ENCODE results near the gene TTLL9. TPM values are rescaled to one million over a fixed set of nuclear protein-coding genes. Genes with fewer than 3 reads are reported as not detected.

The TTLL9 gene
- total RNA-seq, 1 experiment from 2014 or later, result 2.1 TPM

DNA sequence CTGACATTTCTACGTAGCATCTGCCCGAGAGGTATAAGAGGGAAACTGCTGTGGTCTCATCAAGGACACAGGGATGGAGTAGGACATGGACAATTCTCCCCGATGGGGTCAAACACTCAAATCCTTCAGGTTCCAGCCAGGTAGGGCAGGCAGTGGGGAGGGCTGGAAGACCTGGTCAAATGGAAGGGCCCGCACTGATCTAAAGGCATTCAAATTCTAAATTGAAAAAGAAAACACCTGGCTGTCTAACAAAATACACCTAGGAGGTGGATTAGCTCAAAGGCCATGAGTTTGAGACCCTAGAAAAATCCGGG, 8.3 kb upstream of the TTLL9 start:
- intact Hi-C loops (cut with micrococcal nuclease; ENCODE audit: unreplicated experiment), result no loop called here
- CTCF ChIA-PET, result no interaction called here
- Histone ChIP-seq H3K4me3 (ENCODE audit: low read depth in 2 of 2, low read length in 2 of 2) (peak overlapping the region; percentile 49 to 71), H3K4me1 (ENCODE audit: control insufficient read depth, insufficient read depth, low read length) (peaks cover 18% of the 10 kb centered on the region), H3K27ac (ENCODE audit: low read length) (peak overlapping the region; percentile 55), H3K27me3 (ENCODE audit: control insufficient read depth, insufficient read depth, low read length) (no peaks in the 10 kb centered on the region), H3K9me3 (ENCODE audit: control insufficient read depth, insufficient read depth, low read depth, low read length) (no peaks in the 10 kb centered on the region), H3K36me3 (ENCODE audit: control insufficient read depth, insufficient read depth, low read length) (no peaks in the 10 kb centered on the region)
- BruUV-seq (replicated peaks), result no TSS peak
- DNase-seq (ENCODE audit: low read depth, low spot score) (no peak), ATAC-seq (no peak)
- TF ChIP-seq, protein P1, sequence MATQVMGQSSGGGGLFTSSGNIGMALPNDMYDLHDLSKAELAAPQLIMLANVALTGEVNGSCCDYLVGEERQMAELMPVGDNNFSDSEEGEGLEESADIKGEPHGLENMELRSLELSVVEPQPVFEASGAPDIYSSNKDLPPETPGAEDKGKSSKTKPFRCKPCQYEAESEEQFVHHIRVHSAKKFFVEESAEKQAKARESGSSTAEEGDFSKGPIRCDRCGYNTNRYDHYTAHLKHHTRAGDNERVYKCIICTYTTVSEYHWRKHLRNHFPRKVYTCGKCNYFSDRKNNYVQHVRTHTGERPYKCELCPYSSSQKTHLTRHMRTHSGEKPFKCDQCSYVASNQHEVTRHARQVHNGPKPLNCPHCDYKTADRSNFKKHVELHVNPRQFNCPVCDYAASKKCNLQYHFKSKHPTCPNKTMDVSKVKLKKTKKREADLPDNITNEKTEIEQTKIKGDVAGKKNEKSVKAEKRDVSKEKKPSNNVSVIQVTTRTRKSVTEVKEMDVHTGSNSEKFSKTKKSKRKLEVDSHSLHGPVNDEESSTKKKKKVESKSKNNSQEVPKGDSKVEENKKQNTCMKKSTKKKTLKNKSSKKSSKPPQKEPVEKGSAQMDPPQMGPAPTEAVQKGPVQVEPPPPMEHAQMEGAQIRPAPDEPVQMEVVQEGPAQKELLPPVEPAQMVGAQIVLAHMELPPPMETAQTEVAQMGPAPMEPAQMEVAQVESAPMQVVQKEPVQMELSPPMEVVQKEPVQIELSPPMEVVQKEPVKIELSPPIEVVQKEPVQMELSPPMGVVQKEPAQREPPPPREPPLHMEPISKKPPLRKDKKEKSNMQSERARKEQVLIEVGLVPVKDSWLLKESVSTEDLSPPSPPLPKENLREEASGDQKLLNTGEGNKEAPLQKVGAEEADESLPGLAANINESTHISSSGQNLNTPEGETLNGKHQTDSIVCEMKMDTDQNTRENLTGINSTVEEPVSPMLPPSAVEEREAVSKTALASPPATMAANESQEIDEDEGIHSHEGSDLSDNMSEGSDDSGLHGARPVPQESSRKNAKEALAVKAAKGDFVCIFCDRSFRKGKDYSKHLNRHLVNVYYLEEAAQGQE (IDR thresholded peaks at IDR 0.05; ENCODE audit: insufficient read depth in 1 of 2, low read depth in 2 of 2, low read length in 1 of 2), result no peak
- TF ChIP-seq TCF7L2 (IDR thresholded peaks at IDR 0.05; ENCODE audit: low read depth, low read length) (no peak), POLR2AphosphoS5 (IDR thresholded peaks at IDR 0.05; ENCODE audit: low read depth, low read length) (no peak), SIN3A (IDR thresholded peaks at IDR 0.05; ENCODE audit: borderline replicate concordance, insufficient read depth, low read depth, low read length) (no peak)
- TF ChIP-seq, protein P2, sequence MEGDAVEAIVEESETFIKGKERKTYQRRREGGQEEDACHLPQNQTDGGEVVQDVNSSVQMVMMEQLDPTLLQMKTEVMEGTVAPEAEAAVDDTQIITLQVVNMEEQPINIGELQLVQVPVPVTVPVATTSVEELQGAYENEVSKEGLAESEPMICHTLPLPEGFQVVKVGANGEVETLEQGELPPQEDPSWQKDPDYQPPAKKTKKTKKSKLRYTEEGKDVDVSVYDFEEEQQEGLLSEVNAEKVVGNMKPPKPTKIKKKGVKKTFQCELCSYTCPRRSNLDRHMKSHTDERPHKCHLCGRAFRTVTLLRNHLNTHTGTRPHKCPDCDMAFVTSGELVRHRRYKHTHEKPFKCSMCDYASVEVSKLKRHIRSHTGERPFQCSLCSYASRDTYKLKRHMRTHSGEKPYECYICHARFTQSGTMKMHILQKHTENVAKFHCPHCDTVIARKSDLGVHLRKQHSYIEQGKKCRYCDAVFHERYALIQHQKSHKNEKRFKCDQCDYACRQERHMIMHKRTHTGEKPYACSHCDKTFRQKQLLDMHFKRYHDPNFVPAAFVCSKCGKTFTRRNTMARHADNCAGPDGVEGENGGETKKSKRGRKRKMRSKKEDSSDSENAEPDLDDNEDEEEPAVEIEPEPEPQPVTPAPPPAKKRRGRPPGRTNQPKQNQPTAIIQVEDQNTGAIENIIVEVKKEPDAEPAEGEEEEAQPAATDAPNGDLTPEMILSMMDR (IDR thresholded peaks at IDR 0.05), result no peak
- POLR2A ChIA-PET, result interaction anchor here (0.5 to 0.6 kb wide), 2 partner anchors 9 to 80 kb away, joined by 3 read pairs; no protein-coding TSS in a partner anchor
- in situ Hi-C loops (cut with HindIII; ENCODE audit: low pct_unique_long_range_greater_than_20kb, low sequenced_read_pairs), result no loop called here

DNA sequence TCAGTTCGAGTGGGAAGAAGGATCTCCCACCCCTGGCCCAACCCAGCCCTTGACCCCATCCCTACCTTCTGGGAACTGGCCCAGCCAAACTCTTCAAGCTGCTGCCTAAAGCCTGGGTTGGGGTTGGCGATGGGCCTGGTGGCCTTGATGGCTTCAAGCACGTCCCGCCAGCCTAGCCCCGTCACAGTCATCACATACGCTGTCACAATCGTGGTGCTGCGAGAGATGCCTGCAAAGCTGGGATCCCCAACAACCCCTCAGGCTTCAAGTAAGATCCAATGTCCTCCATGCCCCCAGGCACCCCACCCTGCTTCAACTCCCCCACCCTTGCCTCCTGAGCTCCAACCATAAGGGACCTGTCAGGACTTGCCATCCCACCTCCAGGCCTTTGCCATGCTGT, 7.9 kb upstream of the TTLL9 start:
- H3K27me3 ChIP-seq (ENCODE audit: control insufficient read depth, insufficient read depth, low read length), result no peaks in the 10 kb centered on the region
- ChIA-PET POLR2A (interaction anchor here (0.9 kb wide), 1 partner anchor 229 kb away, joined by 4 read pairs; no protein-coding TSS in a partner anchor), CTCF (interaction anchor here (1.2 kb wide), 1 partner anchor 10 kb away, joined by 3 read pairs; no protein-coding TSS in a partner anchor)
- intact Hi-C loops (cut with micrococcal nuclease; ENCODE audit: unreplicated experiment) (no loop called here), in situ Hi-C loops (cut with HindIII; ENCODE audit: low pct_unique_long_range_greater_than_20kb, low sequenced_read_pairs) (no loop called here)
- ATAC-seq (no peak), DNase-seq (ENCODE audit: low read depth, low spot score) (no peak)
- H3K27ac ChIP-seq (ENCODE audit: low read length), result no peak overlapping the region
- no peaks in the 10 kb centered on the region for H3K36me3 ChIP-seq (ENCODE audit: control insufficient read depth, insufficient read depth, low read length)
- peaks cover 18% of the 10 kb centered on the region for H3K4me1 ChIP-seq (ENCODE audit: control insufficient read depth, insufficient read depth, low read length)
- H3K9me3 ChIP-seq (ENCODE audit: control insufficient read depth, insufficient read depth, low read depth, low read length), result no peaks in the 10 kb centered on the region
- BruUV-seq (replicated peaks), result no TSS peak
- TF ChIP-seq POLR2AphosphoS5 (IDR thresholded peaks at IDR 0.05; ENCODE audit: low read depth, low read length) (no peak), SIN3A (IDR thresholded peaks at IDR 0.05; ENCODE audit: borderline replicate concordance, insufficient read depth, low read depth, low read length) (no peak), TCF7L2 (IDR thresholded peaks at IDR 0.05; ENCODE audit: low read depth, low read length) (no peak)
- TF ChIP-seq, protein P2 (IDR thresholded peaks at IDR 0.05), result no peak
- TF ChIP-seq, protein P1 (IDR thresholded peaks at IDR 0.05; ENCODE audit: insufficient read depth in 1 of 2, low read depth in 2 of 2, low read length in 1 of 2), result no peak
- no peak overlapping the region for H3K4me3 ChIP-seq (ENCODE audit: low read depth in 2 of 2, low read length in 2 of 2)

Data from Panc1 (cell line).